ENCODE measurements around the gene SLC2A9. TPM values are rescaled to one million over a fixed set of nuclear protein-coding genes. Genes with fewer than 3 reads are reported as not detected.

Gene SLC2A9
- total RNA-seq, 1 experiment from 2014 or later, result 0.24 TPM

GRCh38 chr4:9949573-9949972 is 71.7 kb downstream of the SLC2A9 start:
- in situ Hi-C loops (cut with HindIII; ENCODE audit: low pct_unique_long_range_greater_than_20kb, low sequenced_read_pairs), result no loop called here
- no peak for DNase-seq (ENCODE audit: low read depth, low spot score)

- in situ Hi-C loops (cut with HindIII; ENCODE audit: low pct_unique_long_range_greater_than_20kb, low sequenced_read_pairs), result no loop called here
- no peak for DNase-seq (ENCODE audit: low read depth, low spot score)
Observed at GRCh38 chr4:9947168-9948062, 73.9 kb downstream of the SLC2A9 start.

- in situ Hi-C loops (cut with HindIII; ENCODE audit: low pct_unique_long_range_greater_than_20kb, low sequenced_read_pairs), result no loop called here
- DNase-seq (ENCODE audit: low read depth, low spot score), result no peak
Observed at GRCh38 chr4:9946170-9946569, 75.1 kb downstream of the SLC2A9 start.

GRCh38 chr4:9944431-9945425 is 76.6 kb downstream of the SLC2A9 start:
- no peak for DNase-seq (ENCODE audit: low read depth, low spot score)
- in situ Hi-C loops (cut with HindIII; ENCODE audit: low pct_unique_long_range_greater_than_20kb, low sequenced_read_pairs), result no loop called here

- DNase-seq (ENCODE audit: low read depth, low spot score), result no peak
- in situ Hi-C loops (cut with HindIII; ENCODE audit: low pct_unique_long_range_greater_than_20kb, low sequenced_read_pairs), result no loop called here
Observed at GRCh38 chr4:9943761-9944160, 77.5 kb downstream of the SLC2A9 start.

GRCh38 chr4:9942921-9943600 is 78.2 kb downstream of the SLC2A9 start:
- no peak for DNase-seq (ENCODE audit: low read depth, low spot score)
- in situ Hi-C loops (cut with HindIII; ENCODE audit: low pct_unique_long_range_greater_than_20kb, low sequenced_read_pairs), result no loop called here

GRCh38 chr4:9942139-9942538 is 79.2 kb downstream of the SLC2A9 start:
- in situ Hi-C loops (cut with HindIII; ENCODE audit: low pct_unique_long_range_greater_than_20kb, low sequenced_read_pairs), result no loop called here
- no peak for DNase-seq (ENCODE audit: low read depth, low spot score)

GRCh38 chr4:9940041-9940440 is 81.3 kb downstream of the SLC2A9 start:
- DNase-seq (ENCODE audit: low read depth, low spot score), result no peak
- in situ Hi-C loops (cut with HindIII; ENCODE audit: low pct_unique_long_range_greater_than_20kb, low sequenced_read_pairs), result no loop called here

- in situ Hi-C loops (cut with HindIII; ENCODE audit: low pct_unique_long_range_greater_than_20kb, low sequenced_read_pairs), result no loop called here
- DNase-seq (ENCODE audit: low read depth, low spot score), result no peak
Observed at GRCh38 chr4:9938933-9939332, 82.4 kb downstream of the SLC2A9 start.

- in situ Hi-C loops (cut with HindIII; ENCODE audit: low pct_unique_long_range_greater_than_20kb, low sequenced_read_pairs), result no loop called here
- DNase-seq (ENCODE audit: low read depth, low spot score), result no peak
Observed at GRCh38 chr4:9937078-9937477, 84.2 kb downstream of the SLC2A9 start.

- DNase-seq (ENCODE audit: low read depth, low spot score), result no peak
- in situ Hi-C loops (cut with HindIII; ENCODE audit: low pct_unique_long_range_greater_than_20kb, low sequenced_read_pairs), result no loop called here
Observed at GRCh38 chr4:9936129-9936644, 85.1 kb downstream of the SLC2A9 start.

- DNase-seq (ENCODE audit: low read depth, low spot score), result no peak
- in situ Hi-C loops (cut with HindIII; ENCODE audit: low pct_unique_long_range_greater_than_20kb, low sequenced_read_pairs), result no loop called here
Observed at GRCh38 chr4:9933956-9934355, 87.3 kb downstream of the SLC2A9 start.

- in situ Hi-C loops (cut with HindIII; ENCODE audit: low pct_unique_long_range_greater_than_20kb, low sequenced_read_pairs), result no loop called here
- DNase-seq (ENCODE audit: low read depth, low spot score), result no peak
Observed at GRCh38 chr4:9933184-9933583, 88.1 kb downstream of the SLC2A9 start.

GRCh38 chr4:9932771-9933170 is 88.5 kb downstream of the SLC2A9 start:
- no peak for DNase-seq (ENCODE audit: low read depth, low spot score)
- in situ Hi-C loops (cut with HindIII; ENCODE audit: low pct_unique_long_range_greater_than_20kb, low sequenced_read_pairs), result no loop called here

- DNase-seq (ENCODE audit: low read depth, low spot score), result no peak
- in situ Hi-C loops (cut with HindIII; ENCODE audit: low pct_unique_long_range_greater_than_20kb, low sequenced_read_pairs), result no loop called here
Observed at GRCh38 chr4:9931146-9931545, 90.2 kb downstream of the SLC2A9 start.

GRCh38 chr4:9929111-9929510 is 92.2 kb downstream of the SLC2A9 start:
- no peak for DNase-seq (ENCODE audit: low read depth, low spot score)
- in situ Hi-C loops (cut with HindIII; ENCODE audit: low pct_unique_long_range_greater_than_20kb, low sequenced_read_pairs), result no loop called here

GRCh38 chr4:9927341-9928007 is 93.8 kb downstream of the SLC2A9 start:
- in situ Hi-C loops (cut with HindIII; ENCODE audit: low pct_unique_long_range_greater_than_20kb, low sequenced_read_pairs), result no loop called here
- DNase-seq (ENCODE audit: low read depth, low spot score), result peak; percentile 15
